Pulmonary artery endothelial cell (primary cell): Measurements from ENCODE around the gene RIPK3. TPM values are rescaled to one million over a fixed set of nuclear protein-coding genes. Genes with fewer than 3 reads are reported as not detected.
"Not testable (repeated sequence)": the region's sequence is repeated elsewhere in the genome, so short reads cannot be mapped to it uniquely, and the experiment has no call there.

ENCODE experiments used
- DNase-seq: peaks from one replicate; pipeline ENCODE4 v3.0.0-alpha.2; 2011; ENCODE audit warnings: low read depth, low spot score
- total RNA-seq: library from RNA; depleted of rRNA; stranded (reverse); fragments of >200 nt; gene quantifications from 2 replicates; pipeline ENCODE4 v1.2.3, GENCODE V29; 2014

Gene RIPK3
- total RNA-seq: 3.7 and 3.9 TPM in 2 replicates

GRCh38 chr14:24339284-24340151 is at the start of gene RIPK3:
Gene RIPK3 (minus strand): TSS chr14:24339991. CDS start chr14:24339826, 165 bp downstream.
- no peak for DNase-seq

GRCh38 chr14:24389226-24389848 is 49.5 kb upstream of the RIPK3 start:
- peak; percentile 27 for DNase-seq

- DNase-seq: no peak
Observed at GRCh38 chr14:24388474-24389179, 48.8 kb upstream of the RIPK3 start.

GRCh38 chr14:24387579-24387978 is 47.8 kb upstream of the RIPK3 start:
- DNase-seq: not testable (repeated sequence)

- no peak for DNase-seq
Observed at GRCh38 chr14:24387009-24387345, 47.2 kb upstream of the RIPK3 start.

GRCh38 chr14:24385524-24385923 is 45.7 kb upstream of the RIPK3 start:
- DNase-seq: no peak

GRCh38 chr14:24384169-24384568 is 44.4 kb upstream of the RIPK3 start:
- DNase-seq: no peak

- DNase-seq: no peak
Observed at GRCh38 chr14:24382064-24382371, 42.2 kb upstream of the RIPK3 start.

- DNase-seq: no peak
Observed at GRCh38 chr14:24381363-24382063, 41.7 kb upstream of the RIPK3 start.

GRCh38 chr14:24379907-24380730 is 40.3 kb upstream of the RIPK3 start:
- no peak for DNase-seq

- DNase-seq: no peak
Observed at GRCh38 chr14:24378981-24379906, 39.5 kb upstream of the RIPK3 start.

- DNase-seq: no peak
Observed at GRCh38 chr14:24378327-24378726, 38.5 kb upstream of the RIPK3 start.

- no peak for DNase-seq
Observed at GRCh38 chr14:24377657-24378056, 37.9 kb upstream of the RIPK3 start.

- DNase-seq: no peak
Observed at GRCh38 chr14:24377126-24377525, 37.3 kb upstream of the RIPK3 start.

GRCh38 chr14:24376448-24377070 is 36.8 kb upstream of the RIPK3 start:
- DNase-seq: no peak

- no peak for DNase-seq
Observed at GRCh38 chr14:24372701-24373416, 33.1 kb upstream of the RIPK3 start.

GRCh38 chr14:24371605-24372004 is 31.8 kb upstream of the RIPK3 start:
- not testable (repeated sequence) for DNase-seq

- DNase-seq: no peak
Observed at GRCh38 chr14:24370748-24371147, 31.0 kb upstream of the RIPK3 start.
